HFFc6 (cell line): ENCODE data around the gene DCP1B. TPM values are rescaled to one million over a fixed set of nuclear protein-coding genes. Genes with fewer than 3 reads are reported as not detected.

Experiments
- DNase-seq: peaks from one replicate; pipeline ENCODE4 v3.0.0-alpha.2; 2018
- H3K27ac Mint-ChIP-seq: 2 replicates; pipeline ENCODE4 v1.8.0; 2020; ENCODE audit warnings: mild to moderate bottlenecking, mixed read lengths
- H3K27me3 Mint-ChIP-seq: 2 replicates; pipeline ENCODE4 v1.8.0; 2021; ENCODE audit warnings: mild to moderate bottlenecking, moderate library complexity, mixed read lengths; ENCODE audit not compliant: insufficient read depth
- H3K36me3 Mint-ChIP-seq: 2 replicates; pipeline ENCODE4 v1.8.0; 2021; ENCODE audit warnings: low read depth, mixed read lengths
- H3K4me1 Mint-ChIP-seq: 2 replicates; pipeline ENCODE4 v1.8.0; 2020; ENCODE audit warnings: low read depth, mixed read lengths
- H3K4me3 Mint-ChIP-seq: 2 replicates; pipeline ENCODE4 v1.8.0; 2020; ENCODE audit warnings: mild to moderate bottlenecking, moderate library complexity, mixed read lengths
- H3K9me3 Mint-ChIP-seq: 2 replicates; pipeline ENCODE4 v1.8.0; 2020; ENCODE audit warnings: mild to moderate bottlenecking, mixed read lengths
- CTCF ChIP-seq: fragments of 200-600 bp; sonication (generic); IDR thresholded peaks from 2 replicates; pipeline ENCODE4 v1.5.0; 2021; ENCODE audit warnings: antibody characterized with exemption, mild to moderate bottlenecking
- total RNA-seq, 6 experiments: library from RNA; stranded (reverse); fragmentation: NEBNext Ultra II Directional; extraction: Animal tissue kit (Norgen Biotek cat#: 25700); gene quantifications; 2 replicates in 1 of 6; 3 replicates in 5 of 6; pipeline ENCODE4 v1.2.3, GENCODE V29; 2021

Gene DCP1B
- total RNA-seq, 6 experiments from 2014 or later: 12.6 to 16.4 (median 14.5) TPM

GRCh38 chr12:1934068-1934467, 70.2 kb downstream of the DCP1B start:
- H3K4me3 Mint-ChIP-seq: no peak overlapping the region
- peaks cover 12% of the 10 kb centered on the region for H3K27me3 Mint-ChIP-seq
- H3K27ac Mint-ChIP-seq: no peak overlapping the region
- no peak for TF ChIP-seq CTCF
- H3K36me3 Mint-ChIP-seq: no peaks in the 10 kb centered on the region
- peaks cover 24% of the 10 kb centered on the region for H3K4me1 Mint-ChIP-seq
- H3K9me3 Mint-ChIP-seq: no peaks in the 10 kb centered on the region
- DNase-seq: no peak

DNA sequence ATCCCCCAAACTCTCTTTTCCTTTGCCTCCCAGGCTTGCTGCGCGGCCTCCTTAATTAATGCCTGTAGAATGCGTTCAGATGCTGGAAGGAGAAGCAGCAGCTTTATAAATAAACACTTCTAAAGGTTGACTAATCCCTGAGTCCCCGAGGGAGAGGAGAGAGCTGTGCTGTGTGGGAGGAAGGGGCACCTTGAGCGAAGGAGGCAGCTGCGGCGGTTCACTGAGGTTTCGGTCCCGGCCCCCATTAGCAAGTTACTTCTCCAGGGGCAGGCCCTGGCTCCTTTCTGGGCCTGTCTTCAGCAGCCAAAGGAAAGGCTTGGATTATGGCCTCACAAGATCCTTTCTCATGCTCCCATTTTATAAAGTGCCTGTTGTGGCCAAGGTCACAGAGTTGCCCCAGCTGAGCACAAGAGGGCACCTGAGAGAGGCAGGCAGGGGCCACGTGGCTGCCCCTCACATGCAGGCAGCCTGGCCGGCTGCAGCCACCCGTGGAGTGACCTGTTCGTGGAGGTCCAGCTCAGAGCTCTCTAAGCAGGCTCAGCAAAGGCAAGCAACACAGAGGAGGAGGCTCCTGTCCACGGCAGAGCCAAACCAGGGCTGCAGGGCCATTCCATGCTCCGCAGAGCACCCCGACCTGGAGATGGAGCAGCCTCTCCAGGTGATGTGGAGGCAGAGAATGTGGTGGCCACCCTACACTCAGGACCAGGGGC, 70.8 kb downstream of the DCP1B start:
- no peak for DNase-seq
- Mint-ChIP-seq H3K4me3 (no peak overlapping the region), H3K4me1 (peaks cover 24% of the 10 kb centered on the region), H3K9me3 (no peaks in the 10 kb centered on the region), H3K27ac (no peak overlapping the region), H3K27me3 (peaks cover 17% of the 10 kb centered on the region), H3K36me3 (no peaks in the 10 kb centered on the region)
- no peak for TF ChIP-seq CTCF

- no peak for TF ChIP-seq CTCF
- H3K4me3 Mint-ChIP-seq: no peak overlapping the region
- peaks cover 28% of the 10 kb centered on the region for H3K27me3 Mint-ChIP-seq
- H3K27ac Mint-ChIP-seq: no peak overlapping the region
- H3K36me3 Mint-ChIP-seq: no peaks in the 10 kb centered on the region
- DNase-seq: no peak
- no peaks in the 10 kb centered on the region for H3K9me3 Mint-ChIP-seq
- peaks cover 24% of the 10 kb centered on the region for H3K4me1 Mint-ChIP-seq
Observed at GRCh38 chr12:1932264-1932777, 71.9 kb downstream of the DCP1B start.

GRCh38 chr12:1931642-1932041, 72.6 kb downstream of the DCP1B start:
- Mint-ChIP-seq H3K36me3 (no peaks in the 10 kb centered on the region), H3K27ac (no peak overlapping the region), H3K4me3 (no peak overlapping the region), H3K27me3 (peaks cover 35% of the 10 kb centered on the region), H3K4me1 (peaks cover 18% of the 10 kb centered on the region), H3K9me3 (no peaks in the 10 kb centered on the region)
- no peak for DNase-seq
- TF ChIP-seq CTCF: no peak

- Mint-ChIP-seq H3K9me3 (no peaks in the 10 kb centered on the region), H3K4me3 (no peak overlapping the region), H3K36me3 (no peaks in the 10 kb centered on the region), H3K4me1 (peaks cover 12% of the 10 kb centered on the region), H3K27ac (no peak overlapping the region), H3K27me3 (peaks cover 39% of the 10 kb centered on the region)
- no peak for TF ChIP-seq CTCF
- DNase-seq: no peak
Observed at GRCh38 chr12:1930803-1931597, 73.3 kb downstream of the DCP1B start.
